GM20431 (cell line): ENCODE measurements around the gene MRPL52.

ENCODE experiments used
- in situ Hi-C: fragments of 300-500 bp; cut with MseI, MboI; formaldehyde crosslinking; loops from one replicate; pipeline ENCODE4 v1.15.0; 2020; ENCODE audit warnings: low sequenced_read_pairs; ENCODE audit not compliant: unreplicated experiment

The MRPL52 gene

DNA sequence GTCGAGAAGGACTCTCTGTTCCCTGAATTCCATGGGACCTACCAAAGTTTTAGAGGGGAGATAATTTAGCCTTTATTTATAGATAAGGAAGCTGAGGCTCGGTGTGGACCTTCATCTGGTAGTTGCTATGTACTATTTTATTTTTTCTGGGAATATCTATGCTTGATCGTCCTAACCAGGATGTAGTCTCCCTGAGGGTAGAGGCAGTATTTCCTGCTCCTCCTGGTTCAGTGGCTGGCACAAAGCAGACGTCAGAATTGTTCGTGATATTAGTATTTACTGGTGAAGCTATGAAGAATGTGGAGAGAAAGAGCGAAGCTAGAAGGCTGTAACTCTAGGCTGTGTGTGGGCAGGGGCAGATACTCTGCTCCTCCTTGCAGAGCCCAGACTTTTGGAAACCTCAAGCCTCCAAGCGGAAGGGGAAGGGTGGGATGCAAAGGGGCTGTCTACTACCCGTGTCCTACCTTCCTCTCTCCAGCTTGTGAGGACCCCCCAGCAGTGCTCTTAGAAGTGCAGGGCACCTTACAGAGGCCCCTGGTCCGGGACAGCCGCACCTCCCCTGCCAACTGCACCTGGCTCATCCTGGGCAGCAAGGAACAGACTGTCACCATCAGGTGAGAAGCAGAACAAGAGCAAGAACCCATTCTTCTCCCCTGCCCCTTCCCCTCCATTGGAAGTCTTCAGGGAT is 43.3 kb downstream of the MRPL52 start:
- in situ Hi-C loops, result loop anchor here (25.0 kb wide), 2 partner anchors 211 to 286 kb away; partner anchors contain the start of genes ABHD4 and DAD1

DNA sequence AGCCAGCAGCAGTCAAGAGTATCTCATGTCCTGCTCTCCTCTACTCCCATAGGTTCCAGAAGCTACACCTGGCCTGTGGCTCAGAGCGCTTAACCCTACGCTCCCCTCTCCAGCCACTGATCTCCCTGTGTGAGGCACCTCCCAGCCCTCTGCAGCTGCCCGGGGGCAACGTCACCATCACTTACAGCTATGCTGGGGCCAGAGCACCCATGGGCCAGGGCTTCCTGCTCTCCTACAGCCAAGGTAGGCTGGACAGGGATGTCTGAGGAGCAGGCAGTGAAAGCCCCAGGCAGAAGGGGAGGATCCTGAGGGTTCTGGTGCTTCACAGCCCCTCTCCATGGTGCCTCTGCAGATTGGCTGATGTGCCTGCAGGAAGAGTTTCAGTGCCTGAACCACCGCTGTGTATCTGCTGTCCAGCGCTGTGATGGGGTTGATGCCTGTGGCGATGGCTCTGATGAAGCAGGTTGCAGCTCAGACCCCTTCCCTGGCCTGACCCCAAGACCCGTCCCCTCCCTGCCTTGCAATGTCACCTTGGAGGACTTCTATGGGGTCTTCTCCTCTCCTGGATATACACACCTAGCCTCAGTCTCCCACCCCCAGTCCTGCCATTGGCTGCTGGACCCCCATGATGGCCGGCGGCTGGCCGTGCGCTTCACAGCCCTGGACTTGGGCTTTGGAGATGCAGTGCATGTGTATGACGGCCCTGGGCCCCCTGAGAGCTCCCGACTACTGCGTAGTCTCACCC is 45.5 kb downstream of the MRPL52 start:
- in situ Hi-C loops, result no loop called here

DNA sequence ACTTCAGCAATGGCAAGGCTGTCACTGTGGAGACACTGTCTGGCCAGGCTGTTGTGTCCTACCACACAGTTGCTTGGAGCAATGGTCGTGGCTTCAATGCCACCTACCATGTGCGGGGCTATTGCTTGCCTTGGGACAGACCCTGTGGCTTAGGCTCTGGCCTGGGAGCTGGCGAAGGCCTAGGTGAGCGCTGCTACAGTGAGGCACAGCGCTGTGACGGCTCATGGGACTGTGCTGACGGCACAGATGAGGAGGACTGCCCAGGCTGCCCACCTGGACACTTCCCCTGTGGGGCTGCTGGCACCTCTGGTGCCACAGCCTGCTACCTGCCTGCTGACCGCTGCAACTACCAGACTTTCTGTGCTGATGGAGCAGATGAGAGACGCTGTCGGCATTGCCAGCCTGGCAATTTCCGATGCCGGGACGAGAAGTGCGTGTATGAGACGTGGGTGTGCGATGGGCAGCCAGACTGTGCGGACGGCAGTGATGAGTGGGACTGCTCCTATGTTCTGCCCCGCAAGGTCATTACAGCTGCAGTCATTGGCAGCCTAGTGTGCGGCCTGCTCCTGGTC is 46.1 kb downstream of the MRPL52 start:
- in situ Hi-C loops, result no loop called here

DNA sequence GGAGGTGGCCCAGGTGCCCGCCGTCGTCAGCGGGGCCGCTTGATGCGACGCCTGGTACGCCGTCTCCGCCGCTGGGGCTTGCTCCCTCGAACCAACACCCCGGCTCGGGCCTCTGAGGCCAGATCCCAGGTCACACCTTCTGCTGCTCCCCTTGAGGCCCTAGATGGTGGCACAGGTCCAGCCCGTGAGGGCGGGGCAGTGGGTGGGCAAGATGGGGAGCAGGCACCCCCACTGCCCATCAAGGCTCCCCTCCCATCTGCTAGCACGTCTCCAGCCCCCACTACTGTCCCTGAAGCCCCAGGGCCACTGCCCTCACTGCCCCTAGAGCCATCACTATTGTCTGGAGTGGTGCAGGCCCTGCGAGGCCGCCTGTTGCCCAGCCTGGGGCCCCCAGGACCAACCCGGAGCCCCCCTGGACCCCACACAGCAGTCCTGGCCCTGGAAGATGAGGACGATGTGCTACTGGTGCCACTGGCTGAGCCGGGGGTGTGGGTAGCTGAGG is 47.4 kb downstream of the MRPL52 start:
- in situ Hi-C loops, result no loop called here

DNA sequence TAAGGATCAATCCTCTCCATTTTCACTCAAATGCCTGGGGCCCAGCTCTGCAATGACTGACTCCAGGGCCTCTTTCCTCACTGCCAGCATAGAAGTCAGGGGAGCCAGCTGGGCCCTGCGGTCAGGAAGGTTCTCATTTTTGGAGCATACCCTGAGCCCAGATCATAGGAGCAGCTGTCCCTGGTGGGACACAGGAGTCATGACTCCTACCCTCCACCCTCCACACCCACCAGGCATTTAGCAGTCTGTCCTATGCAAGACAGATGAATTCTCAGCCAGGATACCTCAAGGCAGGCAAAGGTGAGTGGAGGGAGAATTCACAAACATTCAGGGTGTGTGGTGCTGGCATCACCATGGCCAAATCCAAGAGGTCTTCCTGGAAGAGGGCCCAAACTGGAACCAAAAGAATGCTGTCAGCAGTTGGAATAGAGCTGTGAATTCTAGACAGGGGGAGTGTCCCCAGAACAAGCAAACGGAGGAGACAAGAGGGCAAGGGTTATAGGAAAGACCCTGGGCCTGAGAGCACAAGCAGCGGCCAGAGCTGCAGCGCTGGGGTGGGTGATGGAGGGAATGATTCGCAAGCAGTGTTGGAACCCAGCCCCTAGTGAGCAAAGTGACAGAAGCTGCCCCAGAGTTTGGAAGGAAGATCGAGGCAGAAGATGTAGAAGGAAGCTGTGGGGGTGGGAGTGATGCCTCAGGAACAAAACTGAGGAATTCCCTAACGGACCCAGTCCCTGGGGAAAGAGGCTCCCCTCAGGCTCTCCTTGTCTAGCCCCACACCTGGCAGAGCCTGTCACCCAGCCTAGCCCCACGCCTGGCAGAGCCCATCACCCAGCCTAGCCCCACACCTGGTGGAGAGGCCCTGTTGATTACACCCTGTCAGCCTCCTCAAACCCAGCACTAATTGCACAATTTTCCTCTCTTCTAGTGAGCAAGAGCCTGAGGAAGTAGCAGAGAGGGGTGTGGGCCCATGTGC is 48.9 kb downstream of the MRPL52 start:
- in situ Hi-C loops, result no loop called here

DNA sequence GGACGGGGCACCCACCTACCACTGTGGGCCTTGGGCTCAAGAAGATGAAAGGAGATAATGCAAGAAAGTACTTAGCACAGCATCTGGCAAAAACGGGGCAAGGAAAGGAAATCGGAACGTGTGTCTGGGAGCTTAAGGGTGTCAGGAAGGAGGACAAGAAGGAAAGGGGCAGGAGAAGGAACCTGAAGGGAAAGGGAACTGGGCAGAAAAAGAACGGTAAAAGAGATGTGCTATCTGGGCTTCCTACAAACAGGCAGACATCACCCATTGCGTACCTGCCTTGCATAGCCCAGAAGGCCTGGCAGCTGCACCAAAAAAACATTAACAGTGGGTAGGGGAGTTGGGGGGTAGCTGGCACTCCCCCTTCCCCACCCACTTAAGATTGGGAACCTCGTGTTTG is 52.4 kb downstream of the MRPL52 start:
- in situ Hi-C loops, result no loop called here

DNA sequence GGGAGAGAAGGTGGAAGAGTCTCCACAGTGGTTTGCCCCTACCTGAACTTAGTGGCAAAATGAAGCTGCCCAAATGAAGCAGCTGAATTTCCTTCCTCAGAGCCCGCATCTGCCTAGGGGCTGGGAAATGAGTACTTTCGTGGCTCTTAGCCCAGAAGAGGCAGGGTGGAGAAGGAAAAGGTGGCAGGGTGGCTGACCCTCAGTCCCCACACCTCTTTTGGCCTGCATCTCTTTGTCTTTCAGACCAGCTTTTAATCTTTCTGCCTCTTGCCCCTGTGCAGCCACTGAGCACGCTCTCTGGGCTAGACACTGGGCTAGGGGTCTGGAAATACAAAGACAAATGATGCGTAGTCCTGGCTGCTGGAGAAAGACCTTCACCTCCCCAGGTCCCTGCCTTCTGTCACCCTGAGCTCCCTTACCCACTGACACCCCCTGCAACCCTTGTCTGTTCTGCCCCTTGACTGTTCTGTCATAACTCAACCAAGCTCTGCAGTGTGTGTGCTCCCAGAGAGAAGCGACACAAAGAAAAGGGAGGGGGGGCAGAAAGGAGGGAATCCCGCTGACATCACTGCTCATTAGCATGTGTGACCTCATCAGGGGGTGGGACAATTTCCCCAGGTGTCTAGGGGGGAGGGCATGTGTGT is 53.0 kb downstream of the MRPL52 start:
- in situ Hi-C loops, result no loop called here

DNA sequence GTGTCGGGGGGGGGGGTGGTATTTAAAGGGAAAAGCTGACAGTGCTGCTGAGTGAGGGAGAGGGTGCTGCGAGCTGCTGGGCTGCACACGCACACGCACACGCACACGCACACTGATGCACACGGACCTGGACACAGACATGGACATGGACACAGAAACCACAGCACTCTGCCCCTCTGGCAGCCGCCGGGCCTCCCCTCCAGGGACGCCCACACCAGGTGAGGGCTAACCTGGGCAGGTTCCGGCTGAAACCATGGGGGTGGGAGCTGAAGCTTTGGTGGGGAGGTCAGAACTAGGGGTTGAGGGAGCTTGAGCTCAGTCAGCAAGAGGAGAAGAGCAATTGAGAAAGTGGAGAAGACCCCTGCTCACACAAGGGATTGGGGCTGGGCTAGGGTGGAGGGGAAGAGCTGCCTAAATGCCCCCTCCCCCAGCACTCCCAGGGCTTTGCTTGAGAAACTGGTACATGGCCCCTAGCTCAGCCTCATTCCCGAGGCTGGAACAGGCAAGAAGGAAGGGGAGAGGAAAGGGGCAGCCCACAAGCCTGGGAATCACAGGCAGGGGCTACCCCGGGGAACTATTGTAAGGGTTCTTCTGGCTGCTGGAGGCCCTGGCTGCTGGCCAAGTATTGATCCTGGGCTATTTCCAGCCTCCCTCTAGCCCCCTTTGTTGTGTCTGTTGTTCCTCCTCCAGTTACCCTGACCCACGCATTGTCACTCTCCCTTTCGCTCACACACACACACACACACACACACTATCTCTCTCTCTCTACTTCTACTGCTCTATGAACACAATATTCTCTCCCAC is 53.7 kb downstream of the MRPL52 start, which contains the start of gene REM2:
REM2 (plus strand) TSS at position 50 of the 804 bp plus-strand sequence; CDS start at position 116, 66 bp downstream.
- in situ Hi-C loops, result no loop called here

DNA sequence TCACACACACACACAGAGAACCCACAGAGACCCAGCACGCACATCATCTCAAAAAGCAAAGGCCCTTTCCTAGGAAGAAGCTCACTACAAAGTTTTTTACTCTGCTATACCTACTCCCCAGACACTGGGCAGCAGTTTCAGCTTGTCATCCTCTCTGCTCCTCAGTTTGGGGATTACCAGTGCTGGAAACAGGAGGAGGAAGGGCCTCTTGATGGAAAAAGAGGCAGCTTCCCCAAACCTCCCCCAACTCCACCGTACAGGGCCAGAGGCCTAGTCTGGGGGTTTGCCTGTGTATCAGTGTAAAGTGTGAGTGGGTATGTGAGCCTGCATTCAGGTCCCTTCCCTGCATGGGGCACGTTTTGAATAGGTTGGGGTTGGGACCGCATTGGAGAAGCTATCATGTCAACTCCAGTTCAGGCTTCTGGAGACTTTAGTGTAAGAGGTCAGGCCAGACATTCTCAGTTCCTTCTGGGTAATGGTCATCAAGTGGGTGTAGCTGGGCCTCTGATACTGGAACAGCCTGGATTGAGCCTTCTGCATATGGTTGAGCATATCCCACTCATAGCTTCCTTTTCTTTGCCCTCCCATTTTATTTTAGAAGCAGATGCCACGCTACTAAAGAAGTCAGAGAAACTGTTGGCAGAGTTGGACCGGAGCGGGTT is 54.5 kb downstream of the MRPL52 start:
- in situ Hi-C loops, result no loop called here
